ENCODE measurements around the gene WIPF3.

Gene WIPF3

GRCh38 chr7:29808075-29808801 is 1.9 kb downstream of the WIPF3 start:
- H3K4me3 ChIP-seq (ENCODE audit: low read depth, low read length), result no peak overlapping the region
- no peak for DNase-seq (ENCODE audit: low read depth)
- TF ChIP-seq, protein P1, sequence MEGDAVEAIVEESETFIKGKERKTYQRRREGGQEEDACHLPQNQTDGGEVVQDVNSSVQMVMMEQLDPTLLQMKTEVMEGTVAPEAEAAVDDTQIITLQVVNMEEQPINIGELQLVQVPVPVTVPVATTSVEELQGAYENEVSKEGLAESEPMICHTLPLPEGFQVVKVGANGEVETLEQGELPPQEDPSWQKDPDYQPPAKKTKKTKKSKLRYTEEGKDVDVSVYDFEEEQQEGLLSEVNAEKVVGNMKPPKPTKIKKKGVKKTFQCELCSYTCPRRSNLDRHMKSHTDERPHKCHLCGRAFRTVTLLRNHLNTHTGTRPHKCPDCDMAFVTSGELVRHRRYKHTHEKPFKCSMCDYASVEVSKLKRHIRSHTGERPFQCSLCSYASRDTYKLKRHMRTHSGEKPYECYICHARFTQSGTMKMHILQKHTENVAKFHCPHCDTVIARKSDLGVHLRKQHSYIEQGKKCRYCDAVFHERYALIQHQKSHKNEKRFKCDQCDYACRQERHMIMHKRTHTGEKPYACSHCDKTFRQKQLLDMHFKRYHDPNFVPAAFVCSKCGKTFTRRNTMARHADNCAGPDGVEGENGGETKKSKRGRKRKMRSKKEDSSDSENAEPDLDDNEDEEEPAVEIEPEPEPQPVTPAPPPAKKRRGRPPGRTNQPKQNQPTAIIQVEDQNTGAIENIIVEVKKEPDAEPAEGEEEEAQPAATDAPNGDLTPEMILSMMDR (IDR thresholded peaks at IDR 0.05; ENCODE audit: control insufficient read depth, extremely low read depth, insufficient read depth), result no peak

- TF ChIP-seq, protein P1 (IDR thresholded peaks at IDR 0.05; ENCODE audit: control insufficient read depth, extremely low read depth, insufficient read depth), result no peak
- DNase-seq (ENCODE audit: low read depth), result no peak
- no peak overlapping the region for H3K4me3 ChIP-seq (ENCODE audit: low read depth, low read length)
Measured at GRCh38 chr7:29809533-29810155, 3.3 kb downstream of the WIPF3 start.

- TF ChIP-seq, protein P1 (IDR thresholded peaks at IDR 0.05; ENCODE audit: control insufficient read depth, extremely low read depth, insufficient read depth), result no peak
- no peak overlapping the region for H3K4me3 ChIP-seq (ENCODE audit: low read depth, low read length)
- DNase-seq (ENCODE audit: low read depth), result no peak
Measured at GRCh38 chr7:29810297-29810696, 4.0 kb downstream of the WIPF3 start.

GRCh38 chr7:29810813-29811482 is 4.6 kb downstream of the WIPF3 start:
- TF ChIP-seq, protein P1 (IDR thresholded peaks at IDR 0.05; ENCODE audit: control insufficient read depth, extremely low read depth, insufficient read depth), result no peak
- no peak for DNase-seq (ENCODE audit: low read depth)

DNA sequence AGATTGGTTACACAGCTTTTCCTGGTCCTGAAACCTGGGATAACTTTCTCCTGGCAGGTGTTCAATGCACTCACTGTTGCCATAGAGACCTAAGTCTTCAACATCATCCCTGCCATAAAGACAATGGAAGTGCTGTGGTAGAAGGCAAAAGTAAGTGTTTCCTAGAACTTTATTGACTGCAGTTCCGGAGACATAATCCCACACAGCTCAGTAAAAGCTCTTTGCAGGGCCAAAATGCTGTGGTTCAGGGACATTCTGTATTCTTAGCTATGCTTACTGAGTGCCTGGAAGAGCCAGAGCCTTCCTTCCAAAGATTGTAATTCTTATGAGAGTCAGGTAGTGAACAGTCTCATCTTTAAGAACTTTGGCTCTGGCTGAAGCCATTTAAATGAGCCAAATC is 5.3 kb downstream of the WIPF3 start:
- TF ChIP-seq, protein P1 (IDR thresholded peaks at IDR 0.05; ENCODE audit: control insufficient read depth, extremely low read depth, insufficient read depth), result no peak
- no peak overlapping the region for H3K4me3 ChIP-seq (ENCODE audit: low read depth, low read length)
- no peak for DNase-seq (ENCODE audit: low read depth)

More at GRCh38 chr7:29810813-29811482, 4.6 kb downstream of the WIPF3 start:
- H3K4me3 ChIP-seq (ENCODE audit: low read depth, low read length), result no peak overlapping the region

DNA sequence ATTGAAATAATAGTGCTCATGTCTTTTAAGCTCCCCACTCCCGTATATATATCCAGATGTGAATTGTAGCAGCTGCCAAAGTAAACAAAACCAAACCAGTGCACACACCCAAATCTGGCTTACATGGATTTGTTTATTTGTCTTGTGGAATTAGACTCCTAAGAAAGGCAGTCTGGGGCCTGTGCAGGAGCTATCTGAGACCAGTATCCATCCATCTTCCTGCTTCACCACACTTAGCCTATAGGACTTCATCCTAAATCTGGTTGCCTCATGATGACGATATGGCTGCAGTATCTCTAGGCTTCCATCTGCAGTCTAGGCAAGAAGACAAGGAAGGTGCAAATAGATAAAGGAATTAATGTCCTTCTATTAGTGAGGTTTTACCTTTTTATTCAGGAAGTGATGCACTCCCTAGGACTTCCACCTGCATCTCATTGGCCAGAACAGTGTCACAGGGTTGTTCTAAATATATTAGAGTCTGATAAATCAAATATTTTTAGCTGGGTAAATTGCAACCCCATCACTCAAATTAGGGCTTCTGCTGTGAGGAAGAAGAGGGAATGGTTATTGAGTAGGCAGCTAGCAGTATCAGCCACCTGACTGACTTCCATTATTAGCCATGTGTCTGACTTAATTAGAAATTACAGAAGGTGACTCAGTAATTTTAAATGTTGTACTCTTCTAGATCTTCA is 6.0 kb downstream of the WIPF3 start:
- H3K4me3 ChIP-seq (ENCODE audit: low read depth, low read length), result no peak overlapping the region
- TF ChIP-seq, protein P1 (IDR thresholded peaks at IDR 0.05; ENCODE audit: control insufficient read depth, extremely low read depth, insufficient read depth), result no peak
- DNase-seq (ENCODE audit: low read depth), result no peak
